Measurements from ENCODE around the gene UBN2. TPM values are rescaled to one million over a fixed set of nuclear protein-coding genes. Genes with fewer than 3 reads are reported as not detected.

The UBN2 gene
- total RNA-seq, 1 experiment from 2014 or later = 14.8 TPM

GRCh38 chr7:139265673-139266072 lies 34.6 kb downstream of the UBN2 start:
- Histone ChIP-seq H3K9ac (ENCODE audit: low read length) (no peak overlapping the region), H3K27me3 (ENCODE audit: insufficient read depth, low read length) (no peaks in the 10 kb centered on the region), H2AFZ (ENCODE audit: low read depth, low read length, poor library complexity, severe bottlenecking) (no peak overlapping the region), H4K20me1 (ENCODE audit: insufficient read depth) (no peaks in the 10 kb centered on the region), H3K9me2 (ENCODE audit: insufficient read depth) (no peaks in the 10 kb centered on the region), H3K9me3 (ENCODE audit: control insufficient read depth in 1 of 2, insufficient read depth in 1 of 2, low read depth in 1 of 2, low read length in 2 of 2) (no peaks in the 10 kb centered on the region), H3K4me2 (ENCODE audit: low read length) (no peak overlapping the region), H3K27ac (ENCODE audit: low read depth, low read length) (no peak overlapping the region), H3K4me3 (replicated peaks in 1 of 2; ENCODE audit: low read depth in 1 of 2, low read length in 2 of 2) (no peak overlapping the region), H3K79me2 (ENCODE audit: insufficient read depth, low read length) (no peaks in the 10 kb centered on the region), H3K4me1 (ENCODE audit: control insufficient read depth in 1 of 2, insufficient read depth in 2 of 2, low read length in 2 of 2) (no peaks in the 10 kb centered on the region), H3K36me3 (ENCODE audit: control insufficient read depth in 1 of 2, insufficient read depth in 2 of 2, low read length in 2 of 2) (peaks cover 13 to 16% of the 10 kb centered on the region in 2 experiments)
- CTCF ChIA-PET = no interaction called here
- no TSS peak for BruUV-seq (replicated peaks)
- intact Hi-C loops (cut with micrococcal nuclease) = no loop called here
- POLR2A ChIA-PET = no interaction called here
- no peak for TF ChIP-seq FOSL1 (IDR thresholded peaks at IDR 0.05; ENCODE audit: low read depth)
- TF ChIP-seq SP1 (IDR thresholded peaks at IDR 0.05; ENCODE audit: low read depth) = no peak
- TF ChIP-seq ZFX (IDR thresholded peaks at IDR 0.05) = no peak
- TF ChIP-seq, protein P1, sequence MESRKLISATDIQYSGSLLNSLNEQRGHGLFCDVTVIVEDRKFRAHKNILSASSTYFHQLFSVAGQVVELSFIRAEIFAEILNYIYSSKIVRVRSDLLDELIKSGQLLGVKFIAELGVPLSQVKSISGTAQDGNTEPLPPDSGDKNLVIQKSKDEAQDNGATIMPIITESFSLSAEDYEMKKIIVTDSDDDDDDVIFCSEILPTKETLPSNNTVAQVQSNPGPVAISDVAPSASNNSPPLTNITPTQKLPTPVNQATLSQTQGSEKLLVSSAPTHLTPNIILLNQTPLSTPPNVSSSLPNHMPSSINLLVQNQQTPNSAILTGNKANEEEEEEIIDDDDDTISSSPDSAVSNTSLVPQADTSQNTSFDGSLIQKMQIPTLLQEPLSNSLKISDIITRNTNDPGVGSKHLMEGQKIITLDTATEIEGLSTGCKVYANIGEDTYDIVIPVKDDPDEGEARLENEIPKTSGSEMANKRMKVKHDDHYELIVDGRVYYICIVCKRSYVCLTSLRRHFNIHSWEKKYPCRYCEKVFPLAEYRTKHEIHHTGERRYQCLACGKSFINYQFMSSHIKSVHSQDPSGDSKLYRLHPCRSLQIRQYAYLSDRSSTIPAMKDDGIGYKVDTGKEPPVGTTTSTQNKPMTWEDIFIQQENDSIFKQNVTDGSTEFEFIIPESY (IDR thresholded peaks at IDR 0.05; ENCODE audit: extremely low read depth, insufficient replicate concordance, low read length) = no peak
- TF ChIP-seq CBX3 (IDR thresholded peaks at IDR 0.05; ENCODE audit: low read depth) = no peak
- TF ChIP-seq SIN3A (IDR thresholded peaks at IDR 0.05; ENCODE audit: low read depth) = no peak
- TF ChIP-seq, protein P2, sequence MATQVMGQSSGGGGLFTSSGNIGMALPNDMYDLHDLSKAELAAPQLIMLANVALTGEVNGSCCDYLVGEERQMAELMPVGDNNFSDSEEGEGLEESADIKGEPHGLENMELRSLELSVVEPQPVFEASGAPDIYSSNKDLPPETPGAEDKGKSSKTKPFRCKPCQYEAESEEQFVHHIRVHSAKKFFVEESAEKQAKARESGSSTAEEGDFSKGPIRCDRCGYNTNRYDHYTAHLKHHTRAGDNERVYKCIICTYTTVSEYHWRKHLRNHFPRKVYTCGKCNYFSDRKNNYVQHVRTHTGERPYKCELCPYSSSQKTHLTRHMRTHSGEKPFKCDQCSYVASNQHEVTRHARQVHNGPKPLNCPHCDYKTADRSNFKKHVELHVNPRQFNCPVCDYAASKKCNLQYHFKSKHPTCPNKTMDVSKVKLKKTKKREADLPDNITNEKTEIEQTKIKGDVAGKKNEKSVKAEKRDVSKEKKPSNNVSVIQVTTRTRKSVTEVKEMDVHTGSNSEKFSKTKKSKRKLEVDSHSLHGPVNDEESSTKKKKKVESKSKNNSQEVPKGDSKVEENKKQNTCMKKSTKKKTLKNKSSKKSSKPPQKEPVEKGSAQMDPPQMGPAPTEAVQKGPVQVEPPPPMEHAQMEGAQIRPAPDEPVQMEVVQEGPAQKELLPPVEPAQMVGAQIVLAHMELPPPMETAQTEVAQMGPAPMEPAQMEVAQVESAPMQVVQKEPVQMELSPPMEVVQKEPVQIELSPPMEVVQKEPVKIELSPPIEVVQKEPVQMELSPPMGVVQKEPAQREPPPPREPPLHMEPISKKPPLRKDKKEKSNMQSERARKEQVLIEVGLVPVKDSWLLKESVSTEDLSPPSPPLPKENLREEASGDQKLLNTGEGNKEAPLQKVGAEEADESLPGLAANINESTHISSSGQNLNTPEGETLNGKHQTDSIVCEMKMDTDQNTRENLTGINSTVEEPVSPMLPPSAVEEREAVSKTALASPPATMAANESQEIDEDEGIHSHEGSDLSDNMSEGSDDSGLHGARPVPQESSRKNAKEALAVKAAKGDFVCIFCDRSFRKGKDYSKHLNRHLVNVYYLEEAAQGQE (IDR thresholded peaks at IDR 0.05; ENCODE audit: low read depth) = no peak
- no peak for TF ChIP-seq YY1 (IDR thresholded peaks at IDR 0.05; ENCODE audit: extremely low read depth, insufficient replicate concordance, low read depth, low read length)
- RAD21 ChIA-PET (ENCODE audit: low non-redundant PET in 1 of 2, low total read pairs in 2 of 2, uncharacterized antibody in 2 of 2, unreplicated experiment in 2 of 2) = no interaction called here
- no peak for DNase-seq (ENCODE audit: low read depth, low spot score)
- no peak for ATAC-seq
